PC-3 (cell line): Measurements from ENCODE around the gene PTPRE.

ENCODE experiments used
- EZH2 ChIP-seq: fragments of 300-600 bp; sonication (generic); IDR thresholded peaks from one replicate; pipeline ENCODE4 v1.6.1; 2017; ENCODE audit warnings: antibody characterized with exemption, mild to moderate bottlenecking, low read length; ENCODE audit not compliant: unreplicated experiment
- TF ChIP-seq, protein P1 (sequence below): fragments of 300-600 bp; sonication (generic); conservative IDR thresholded peaks from 2 replicates; pipeline ENCODE4 v1.5.1; 2017; ENCODE audit warnings: antibody characterized with exemption, low read depth, mild to moderate bottlenecking, low read length

GRCh38 chr10:127867805-127868204, 39.1 kb upstream of the PTPRE start:
- TF ChIP-seq EZH2: no peak
- TF ChIP-seq, protein P1, sequence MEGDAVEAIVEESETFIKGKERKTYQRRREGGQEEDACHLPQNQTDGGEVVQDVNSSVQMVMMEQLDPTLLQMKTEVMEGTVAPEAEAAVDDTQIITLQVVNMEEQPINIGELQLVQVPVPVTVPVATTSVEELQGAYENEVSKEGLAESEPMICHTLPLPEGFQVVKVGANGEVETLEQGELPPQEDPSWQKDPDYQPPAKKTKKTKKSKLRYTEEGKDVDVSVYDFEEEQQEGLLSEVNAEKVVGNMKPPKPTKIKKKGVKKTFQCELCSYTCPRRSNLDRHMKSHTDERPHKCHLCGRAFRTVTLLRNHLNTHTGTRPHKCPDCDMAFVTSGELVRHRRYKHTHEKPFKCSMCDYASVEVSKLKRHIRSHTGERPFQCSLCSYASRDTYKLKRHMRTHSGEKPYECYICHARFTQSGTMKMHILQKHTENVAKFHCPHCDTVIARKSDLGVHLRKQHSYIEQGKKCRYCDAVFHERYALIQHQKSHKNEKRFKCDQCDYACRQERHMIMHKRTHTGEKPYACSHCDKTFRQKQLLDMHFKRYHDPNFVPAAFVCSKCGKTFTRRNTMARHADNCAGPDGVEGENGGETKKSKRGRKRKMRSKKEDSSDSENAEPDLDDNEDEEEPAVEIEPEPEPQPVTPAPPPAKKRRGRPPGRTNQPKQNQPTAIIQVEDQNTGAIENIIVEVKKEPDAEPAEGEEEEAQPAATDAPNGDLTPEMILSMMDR: no peak
